Measurements from ENCODE around the gene PPARG.

DNA sequence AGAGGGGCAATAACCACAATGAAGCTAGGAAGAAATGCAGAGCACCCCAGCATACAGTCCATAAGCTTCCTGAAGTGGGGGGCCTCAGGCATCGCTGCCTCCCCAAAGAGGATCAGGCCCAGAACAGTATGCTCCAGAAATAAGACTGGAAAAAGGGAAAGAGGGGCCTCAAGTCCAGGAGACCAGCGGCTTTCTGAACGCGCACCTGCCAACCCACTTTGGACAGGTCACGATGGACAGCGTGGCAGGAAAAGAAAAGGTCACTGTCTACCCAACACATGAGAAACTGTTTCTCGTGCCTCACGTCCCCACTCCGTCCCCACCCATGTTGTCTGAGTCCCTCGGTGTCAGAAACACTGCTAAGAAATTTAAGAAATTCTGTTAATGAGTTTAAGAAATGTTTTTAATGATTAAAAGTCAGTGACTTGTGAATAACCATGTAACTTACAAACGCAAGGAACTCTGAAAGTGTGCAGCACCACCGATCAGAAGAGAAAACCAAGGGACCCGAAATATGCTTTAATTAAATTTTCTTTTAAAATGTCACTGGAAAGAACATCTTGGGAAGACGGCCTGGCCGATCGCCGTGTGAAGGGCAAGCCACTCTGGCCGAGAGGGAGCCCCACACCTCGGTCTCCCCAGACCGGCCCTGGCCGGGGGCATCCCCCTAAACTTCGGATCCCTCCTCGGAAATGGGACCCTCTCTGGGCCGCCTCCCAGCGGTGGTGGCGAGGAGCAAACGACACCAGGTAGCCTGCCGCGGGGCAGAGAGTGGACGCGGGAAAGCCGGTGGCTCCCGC, 1.7 kb upstream of the PPARG start:
- TF ChIP-seq, protein P1, sequence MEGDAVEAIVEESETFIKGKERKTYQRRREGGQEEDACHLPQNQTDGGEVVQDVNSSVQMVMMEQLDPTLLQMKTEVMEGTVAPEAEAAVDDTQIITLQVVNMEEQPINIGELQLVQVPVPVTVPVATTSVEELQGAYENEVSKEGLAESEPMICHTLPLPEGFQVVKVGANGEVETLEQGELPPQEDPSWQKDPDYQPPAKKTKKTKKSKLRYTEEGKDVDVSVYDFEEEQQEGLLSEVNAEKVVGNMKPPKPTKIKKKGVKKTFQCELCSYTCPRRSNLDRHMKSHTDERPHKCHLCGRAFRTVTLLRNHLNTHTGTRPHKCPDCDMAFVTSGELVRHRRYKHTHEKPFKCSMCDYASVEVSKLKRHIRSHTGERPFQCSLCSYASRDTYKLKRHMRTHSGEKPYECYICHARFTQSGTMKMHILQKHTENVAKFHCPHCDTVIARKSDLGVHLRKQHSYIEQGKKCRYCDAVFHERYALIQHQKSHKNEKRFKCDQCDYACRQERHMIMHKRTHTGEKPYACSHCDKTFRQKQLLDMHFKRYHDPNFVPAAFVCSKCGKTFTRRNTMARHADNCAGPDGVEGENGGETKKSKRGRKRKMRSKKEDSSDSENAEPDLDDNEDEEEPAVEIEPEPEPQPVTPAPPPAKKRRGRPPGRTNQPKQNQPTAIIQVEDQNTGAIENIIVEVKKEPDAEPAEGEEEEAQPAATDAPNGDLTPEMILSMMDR (IDR thresholded peaks at IDR 0.05; ENCODE audit: low read length), result no peak
- TF ChIP-seq EZH2phosphoT487 (IDR thresholded peaks at IDR 0.05; ENCODE audit: low read length), result no peak

Data from MM.1S (cell line).